Measurements from ENCODE around the gene ARHGAP11A.
A peak's percentile ranks its signal among the peaks of the same experiment; 100 is the strongest.

GRCh38 chr15:32651229-32651837 lies 36.0 kb downstream of the ARHGAP11A start:
- peak; percentile 90 for TF ChIP-seq CTCF (conservative IDR thresholded peaks at IDR 0.05; ENCODE audit: low read length)
- no peak for TF ChIP-seq EZH2phosphoT487 (IDR thresholded peaks at IDR 0.05; ENCODE audit: borderline replicate concordance, low read depth, low read length)

Measured in OCI-LY7 (cell line).